DOHH2 (cell line): ENCODE results near the gene DSCAML1.

Source experiments
- EZH2phosphoT487 ChIP-seq: fragments of 200-600 bp; sonication (generic); IDR thresholded peaks from 2 replicates; pipeline ENCODE4 v1.6.1; 2017; ENCODE audit warnings: borderline replicate concordance, mild to moderate bottlenecking, antibody characterized with exemption, low read length, moderate library complexity, mixed read lengths
- TF ChIP-seq, protein P1 (sequence below): fragments of 200-600 bp; sonication (generic); IDR thresholded peaks from one replicate; pipeline ENCODE4 v1.5.1; 2014; ENCODE audit warnings: antibody characterized with exemption, mild to moderate bottlenecking, low read depth, low read length; ENCODE audit not compliant: poor library complexity, severe bottlenecking

DNA sequence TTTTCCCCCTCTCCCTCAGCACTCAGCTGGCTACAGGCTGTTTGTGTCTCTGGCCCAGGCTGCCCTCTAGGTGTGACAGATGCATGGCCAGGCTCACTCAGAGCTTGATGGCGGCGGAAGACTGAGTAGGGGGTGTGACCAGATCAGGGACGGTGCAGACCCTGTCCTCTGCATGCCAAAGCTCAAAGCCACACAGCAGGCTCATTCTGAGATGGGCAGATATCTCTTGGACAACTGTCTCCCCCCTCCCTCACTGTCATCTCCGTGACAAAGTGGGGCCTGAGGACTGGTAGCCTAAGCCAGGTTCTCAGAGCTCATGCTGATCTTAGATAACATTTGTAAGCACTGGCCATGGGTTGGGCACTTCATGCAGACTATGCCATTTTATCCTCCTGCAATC lies 231.3 kb downstream of the DSCAML1 start:
- TF ChIP-seq, protein P1, sequence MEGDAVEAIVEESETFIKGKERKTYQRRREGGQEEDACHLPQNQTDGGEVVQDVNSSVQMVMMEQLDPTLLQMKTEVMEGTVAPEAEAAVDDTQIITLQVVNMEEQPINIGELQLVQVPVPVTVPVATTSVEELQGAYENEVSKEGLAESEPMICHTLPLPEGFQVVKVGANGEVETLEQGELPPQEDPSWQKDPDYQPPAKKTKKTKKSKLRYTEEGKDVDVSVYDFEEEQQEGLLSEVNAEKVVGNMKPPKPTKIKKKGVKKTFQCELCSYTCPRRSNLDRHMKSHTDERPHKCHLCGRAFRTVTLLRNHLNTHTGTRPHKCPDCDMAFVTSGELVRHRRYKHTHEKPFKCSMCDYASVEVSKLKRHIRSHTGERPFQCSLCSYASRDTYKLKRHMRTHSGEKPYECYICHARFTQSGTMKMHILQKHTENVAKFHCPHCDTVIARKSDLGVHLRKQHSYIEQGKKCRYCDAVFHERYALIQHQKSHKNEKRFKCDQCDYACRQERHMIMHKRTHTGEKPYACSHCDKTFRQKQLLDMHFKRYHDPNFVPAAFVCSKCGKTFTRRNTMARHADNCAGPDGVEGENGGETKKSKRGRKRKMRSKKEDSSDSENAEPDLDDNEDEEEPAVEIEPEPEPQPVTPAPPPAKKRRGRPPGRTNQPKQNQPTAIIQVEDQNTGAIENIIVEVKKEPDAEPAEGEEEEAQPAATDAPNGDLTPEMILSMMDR, result no peak
- TF ChIP-seq EZH2phosphoT487, result no peak
